ENCODE measurements around the gene ATL3.
A peak's percentile ranks its signal among the peaks of the same experiment; 100 is the strongest.
"Not testable (repeated sequence)": the region's sequence is repeated elsewhere in the genome, so short reads cannot be mapped to it uniquely, and the experiment has no call there.

ATL3 gene

GRCh38 chr11:63616953-63617352, 54.2 kb downstream of the ATL3 start:
- DNase-seq = no peak

DNA sequence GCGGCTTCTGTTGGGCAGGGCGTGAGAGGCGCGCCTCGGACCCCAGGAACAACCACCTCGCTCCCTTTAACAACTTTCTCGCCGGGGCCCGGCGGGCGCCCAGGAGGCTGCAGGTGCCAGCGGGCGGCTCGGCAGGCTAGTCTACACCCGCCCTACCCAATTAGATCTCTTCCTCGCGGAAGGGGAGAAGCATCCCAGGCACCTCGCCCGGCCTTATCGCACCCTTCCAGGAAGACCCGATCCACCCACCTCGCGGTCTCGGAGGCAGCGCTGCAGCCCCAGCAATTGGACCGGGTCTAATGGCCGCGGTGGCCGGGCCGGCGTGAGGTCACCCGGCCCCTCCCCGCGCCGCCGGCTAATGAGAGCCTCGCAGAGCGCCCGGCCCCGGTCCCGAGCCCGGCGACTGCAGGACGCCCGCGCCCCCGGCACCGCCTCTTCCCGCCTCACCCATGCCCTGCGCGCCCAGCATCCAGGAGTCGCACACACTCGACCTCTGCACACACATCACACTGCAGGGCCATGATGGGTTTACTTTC, 57.0 kb downstream of the ATL3 start, which contains the start of gene PLAAT3:
Gene PLAAT3, minus strand, starts transcription at position 298 of the 536 bp plus-strand sequence. CDS start 419 bp downstream, outside the sequence.
- DNase-seq = peak; percentile 63 to 89 (median 73)

GRCh38 chr11:63613517-63614135, 57.5 kb downstream of the ATL3 start:
- DNase-seq = peak; percentile 31 to 59 (median 54)

DNA sequence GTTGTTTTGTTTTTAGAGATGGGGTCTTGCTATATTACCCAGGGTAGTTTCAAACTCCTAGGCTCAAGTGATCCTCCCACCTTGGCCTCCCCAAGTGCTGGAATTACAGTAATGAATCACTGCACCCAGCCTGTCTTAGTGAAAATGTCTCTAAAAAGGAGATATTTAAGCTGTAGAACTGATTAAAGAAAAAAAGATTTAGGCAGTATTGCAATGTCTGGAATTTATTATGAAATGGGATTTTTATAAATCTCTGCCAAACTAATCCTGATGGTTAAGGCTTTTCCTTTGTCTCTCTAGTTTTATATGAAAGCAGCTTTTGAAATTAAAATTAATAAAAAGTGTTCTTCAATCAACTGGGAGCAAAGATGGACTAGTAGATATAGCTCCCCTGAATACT, 59.0 kb downstream of the ATL3 start:
- no peak for DNase-seq

DNA sequence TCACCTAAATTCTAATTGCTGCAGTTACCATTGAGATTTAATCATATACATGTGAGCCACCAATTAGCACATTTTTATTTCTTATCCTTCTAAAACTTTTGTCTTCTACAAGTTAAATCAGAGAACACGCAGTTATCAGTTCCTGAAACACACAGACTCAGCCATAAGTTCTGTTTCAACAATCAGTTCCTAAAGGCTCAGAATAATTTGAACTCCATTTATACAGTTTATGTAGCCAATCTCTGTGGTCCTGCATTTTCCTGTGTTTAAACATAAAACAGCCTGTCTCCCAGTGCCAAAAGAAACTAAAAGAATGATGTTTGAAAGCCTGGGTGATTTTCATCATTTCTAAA, 59.8 kb downstream of the ATL3 start:
- no peak for DNase-seq

- peak; percentile 47 to 82 (median 78) for DNase-seq
These were observed 60.4 kb downstream of the ATL3 start for GRCh38 chr11:63610604-63611394.

DNA sequence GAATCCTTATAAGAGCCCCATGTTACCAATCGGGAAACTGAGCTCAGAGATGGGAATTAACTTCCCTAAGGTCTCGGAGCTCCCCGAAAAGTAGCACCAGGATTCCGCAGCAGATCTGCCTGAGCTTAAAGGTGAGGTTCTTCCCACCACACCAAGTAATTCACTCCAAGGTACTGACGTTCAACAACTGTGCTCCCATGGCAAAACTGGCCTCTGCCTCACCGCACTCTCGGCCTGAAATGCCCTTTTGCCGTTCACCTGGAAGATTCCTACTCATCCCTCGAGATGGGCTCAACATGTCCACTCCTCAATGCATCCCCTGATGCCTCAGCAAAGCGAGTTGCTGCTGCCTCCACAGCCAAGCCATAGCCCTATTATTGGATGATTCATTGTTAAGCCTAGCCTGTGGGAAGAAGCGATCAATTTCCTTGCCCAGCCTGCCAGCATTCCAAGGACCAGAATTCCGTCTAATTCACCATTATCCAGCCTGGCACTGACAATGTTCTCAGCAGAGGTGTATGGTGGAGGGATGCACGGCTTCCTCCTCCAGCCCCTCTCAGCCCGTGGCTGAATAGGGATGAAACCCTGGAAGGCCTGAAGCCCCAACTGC, 61.1 kb downstream of the ATL3 start:
- no peak for DNase-seq

- DNase-seq = peak in 1 of 3 experiments; percentile 13
These were observed 61.6 kb downstream of the ATL3 start for GRCh38 chr11:63609536-63609935.

DNA sequence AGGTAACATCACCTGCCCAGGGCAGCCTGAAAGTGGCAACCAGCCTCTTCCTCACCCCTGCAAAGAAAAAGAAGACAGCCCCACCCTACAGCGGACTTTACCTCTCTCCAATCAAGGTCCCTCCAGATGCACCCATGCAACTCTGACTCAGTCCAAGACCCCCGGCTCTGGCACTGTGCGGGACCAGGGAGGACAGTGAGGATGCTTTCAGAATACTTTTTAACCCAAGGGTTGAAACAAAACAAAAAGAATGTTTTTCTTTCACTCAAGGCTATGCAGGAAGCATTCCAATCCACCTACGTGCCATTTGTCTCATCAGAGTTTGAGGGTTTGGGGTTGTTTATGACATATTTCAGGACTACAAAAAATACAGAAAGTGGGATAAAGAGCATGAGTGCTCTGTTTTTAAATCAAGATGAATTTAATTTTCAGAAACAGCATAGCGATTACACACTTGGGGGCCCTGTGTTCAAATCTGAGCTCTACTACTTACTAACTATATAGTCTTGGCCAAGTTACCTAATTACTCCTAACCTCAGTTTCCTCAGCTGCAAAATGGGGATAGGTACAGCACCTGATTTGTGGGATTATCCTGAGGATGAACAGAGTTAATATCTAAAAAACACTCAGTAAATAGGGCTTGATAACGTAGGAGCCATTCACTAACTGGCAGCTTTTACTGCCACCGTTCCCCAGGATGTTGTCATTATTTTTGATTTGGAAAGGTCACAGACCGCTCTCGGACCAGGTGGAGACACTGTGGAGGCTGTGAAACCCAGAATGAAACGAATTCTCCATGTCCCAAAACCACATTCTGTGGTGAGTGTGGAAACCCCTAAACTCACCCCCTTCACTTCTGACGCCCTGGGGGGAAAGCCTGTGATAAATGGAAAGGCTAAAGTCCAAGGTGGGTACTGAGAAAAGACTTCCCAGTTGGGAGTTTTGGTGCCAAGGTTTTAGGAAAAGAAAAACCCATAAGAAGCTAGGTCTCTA, 62.5 kb downstream of the ATL3 start:
- no peak for DNase-seq

- peak in 1 of 3 experiments; percentile 23 for DNase-seq
These were observed 68.0 kb downstream of the ATL3 start for GRCh38 chr11:63603180-63603518.

DNA sequence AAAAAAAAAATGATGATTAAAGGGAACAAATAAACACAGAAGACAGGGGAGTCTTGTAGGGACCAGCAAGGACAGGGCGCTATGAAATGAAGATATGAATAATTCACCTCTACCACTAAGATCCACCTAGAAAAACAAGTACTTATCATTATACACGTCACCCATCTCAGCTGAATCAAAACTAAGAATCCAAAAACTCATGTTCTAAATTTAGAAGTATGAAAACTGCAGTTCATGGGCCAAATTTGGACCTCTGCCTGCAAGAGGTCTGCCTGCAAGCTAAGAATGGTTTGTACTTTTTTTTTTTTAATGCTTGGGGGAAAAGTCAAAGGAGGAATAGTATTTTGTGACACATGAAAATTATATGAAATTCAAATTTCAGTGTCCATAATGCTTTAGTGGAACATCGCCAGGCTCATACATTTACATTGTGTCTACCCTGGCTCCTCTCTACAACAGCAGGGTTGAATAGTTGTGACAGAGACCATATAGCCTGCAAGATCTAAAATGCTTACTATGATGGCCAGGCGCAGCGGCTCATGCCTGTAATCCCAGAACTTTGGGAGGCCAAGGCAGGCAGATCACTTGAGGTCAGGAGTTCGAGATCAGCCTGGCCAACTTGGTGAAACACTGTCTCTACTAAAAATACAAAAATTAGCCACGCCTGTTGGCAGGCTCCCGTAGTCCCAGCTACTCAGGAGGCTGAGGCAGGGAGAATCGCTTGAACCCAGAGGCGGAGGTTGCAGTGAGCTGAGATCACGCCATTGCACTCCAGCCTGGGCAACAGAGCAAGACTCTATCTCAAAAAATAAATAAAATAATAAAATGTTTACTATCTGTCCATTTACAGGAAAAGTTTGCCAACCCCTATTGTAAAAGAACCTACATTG, 68.6 kb downstream of the ATL3 start:
- DNase-seq = not testable (repeated sequence)

- no peak for DNase-seq
These were observed 71.7 kb downstream of the ATL3 start for GRCh38 chr11:63599211-63600122.

- no peak for DNase-seq
These were observed 72.6 kb downstream of the ATL3 start for GRCh38 chr11:63598556-63598955.

- no peak for DNase-seq
These were observed 75.9 kb downstream of the ATL3 start for GRCh38 chr11:63595296-63595695.

DNA sequence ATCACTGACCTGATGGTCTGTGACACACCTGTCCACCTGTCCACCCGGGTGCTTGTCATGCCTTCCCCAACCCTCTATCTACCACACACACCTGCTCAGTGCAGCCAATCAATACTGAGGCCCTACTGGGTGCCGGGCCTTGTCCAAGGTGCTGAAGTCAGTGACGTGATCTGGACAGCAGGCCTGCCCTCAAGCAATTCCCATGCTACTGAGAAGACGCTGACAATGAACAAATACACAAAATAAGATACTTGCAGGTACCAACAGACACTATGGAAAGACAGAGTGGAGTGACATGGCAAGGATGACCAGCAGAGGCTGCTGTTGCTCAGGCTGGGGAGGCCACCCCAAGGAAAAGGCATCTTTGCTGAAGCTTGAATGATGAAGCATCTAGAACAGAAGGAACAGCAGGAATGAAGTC, 78.2 kb downstream of the ATL3 start:
- DNase-seq = peak in 2 of 3 experiments; percentile 18 to 46

GRCh38 chr11:63590024-63590788, 81.0 kb downstream of the ATL3 start:
- DNase-seq = no peak

DNA sequence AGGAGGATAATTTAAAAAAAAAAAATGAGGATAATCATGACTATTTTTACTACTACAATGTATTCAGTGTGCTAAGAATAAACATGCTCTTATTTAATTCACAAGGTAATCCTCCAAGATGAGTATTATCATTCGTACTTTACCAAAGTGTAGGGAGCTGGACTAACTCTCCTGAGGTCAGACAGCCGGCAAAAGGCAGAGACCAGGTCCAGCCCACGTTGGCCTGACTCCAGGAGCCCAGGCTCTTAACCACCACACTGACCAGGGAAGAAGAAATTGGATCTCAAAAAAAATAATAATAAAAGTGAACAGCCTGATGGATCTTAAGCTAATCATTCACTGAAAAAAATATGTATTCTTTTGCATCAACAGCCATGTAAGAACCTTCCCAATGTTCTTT, 82.2 kb downstream of the ATL3 start:
- no peak for DNase-seq

GRCh38 chr11:63586451-63587166, 84.6 kb downstream of the ATL3 start:
- no peak for DNase-seq

DNA sequence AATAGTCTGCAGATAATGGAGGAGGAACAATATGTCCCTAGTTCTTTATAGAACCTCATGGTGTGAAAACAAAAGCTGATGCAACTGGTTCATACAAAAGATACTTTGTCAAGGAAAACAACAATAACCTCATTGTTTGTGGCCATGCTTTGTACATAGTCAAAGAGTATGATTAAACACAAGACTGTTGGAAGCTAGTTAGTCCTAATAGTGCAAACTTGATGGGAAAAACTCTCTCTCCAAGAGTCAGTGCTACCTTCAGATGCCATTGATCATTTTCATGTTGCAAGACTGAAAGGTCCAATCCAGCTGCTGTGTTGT, 87.9 kb downstream of the ATL3 start:
- no peak for DNase-seq

Measured in NCI-H1417 (cell line).